ENCODE results near the gene RNF167. TPM values are rescaled to one million over a fixed set of nuclear protein-coding genes. Genes with fewer than 3 reads are reported as not detected.

RNF167 gene
- total RNA-seq, 6 experiments from 2014 or later: 88.3 to 122 (median 97.6) TPM

GRCh38 chr17:4934173-4934979 lies 5.7 kb upstream of the RNF167 start:
- peak; percentile 39; the same call in 1 of the 2 replicates for TF ChIP-seq CTCF (IDR thresholded peaks at IDR 0.05)
- H3K27ac Mint-ChIP-seq: peak overlapping the region; percentile 48; the same call in 1 of the 2 replicates
- no peak overlapping the region for H3K4me3 Mint-ChIP-seq
- H3K9me3 Mint-ChIP-seq: no peaks in the 10 kb centered on the region
- peaks cover 22% of the 10 kb centered on the region for H3K36me3 Mint-ChIP-seq (ENCODE audit: low read depth)
- peaks cover 2% of the 10 kb centered on the region for H3K27me3 Mint-ChIP-seq (ENCODE audit: insufficient read depth)
- H3K4me1 Mint-ChIP-seq (ENCODE audit: low read depth): peaks cover 23% of the 10 kb centered on the region
- no peak for DNase-seq

GRCh38 chr17:4935650-4936049 lies 4.4 kb upstream of the RNF167 start:
- H3K36me3 Mint-ChIP-seq (ENCODE audit: low read depth): peaks cover 21% of the 10 kb centered on the region
- no peak overlapping the region for H3K27ac Mint-ChIP-seq
- TF ChIP-seq CTCF (IDR thresholded peaks at IDR 0.05): no peak
- peaks cover 23% of the 10 kb centered on the region for H3K4me1 Mint-ChIP-seq (ENCODE audit: low read depth)
- H3K27me3 Mint-ChIP-seq (ENCODE audit: insufficient read depth): peaks cover 8% of the 10 kb centered on the region
- no peaks in the 10 kb centered on the region for H3K9me3 Mint-ChIP-seq
- DNase-seq: no peak
- no peak overlapping the region for H3K4me3 Mint-ChIP-seq

GRCh38 chr17:4936436-4936835 lies 3.6 kb upstream of the RNF167 start:
- Mint-ChIP-seq H3K4me1 (ENCODE audit: low read depth) (peaks cover 30% of the 10 kb centered on the region), H3K36me3 (ENCODE audit: low read depth) (peaks cover 21% of the 10 kb centered on the region), H3K27me3 (ENCODE audit: insufficient read depth) (peaks cover 8% of the 10 kb centered on the region), H3K9me3 (no peaks in the 10 kb centered on the region), H3K27ac (no peak overlapping the region), H3K4me3 (no peak overlapping the region)
- DNase-seq: no peak
- no peak for TF ChIP-seq CTCF (IDR thresholded peaks at IDR 0.05)

- Mint-ChIP-seq H3K4me1 (ENCODE audit: low read depth) (peaks cover 41% of the 10 kb centered on the region), H3K9me3 (no peaks in the 10 kb centered on the region), H3K4me3 (no peak overlapping the region)
Measured at GRCh38 chr17:4937553-4937952, 2.5 kb upstream of the RNF167 start.

GRCh38 chr17:4938069-4938491 lies 2.0 kb upstream of the RNF167 start:
- peaks cover 46% of the 10 kb centered on the region for H3K4me1 Mint-ChIP-seq (ENCODE audit: low read depth)
- peaks cover 8% of the 10 kb centered on the region for H3K27me3 Mint-ChIP-seq (ENCODE audit: insufficient read depth)
- H3K9me3 Mint-ChIP-seq: no peaks in the 10 kb centered on the region
- H3K4me3 Mint-ChIP-seq: peak overlapping the region; percentile 95
- H3K27ac Mint-ChIP-seq: no peak overlapping the region
- DNase-seq: no peak
- no peak for TF ChIP-seq CTCF (IDR thresholded peaks at IDR 0.05)
- peaks cover 31% of the 10 kb centered on the region for H3K36me3 Mint-ChIP-seq (ENCODE audit: low read depth)

More at GRCh38 chr17:4937553-4937952, 2.5 kb upstream of the RNF167 start:
- TF ChIP-seq CTCF (IDR thresholded peaks at IDR 0.05): no peak
- no peak for DNase-seq
- H3K36me3 Mint-ChIP-seq (ENCODE audit: low read depth): peaks cover 27% of the 10 kb centered on the region
- H3K27me3 Mint-ChIP-seq (ENCODE audit: insufficient read depth): peaks cover 8% of the 10 kb centered on the region
- no peak overlapping the region for H3K27ac Mint-ChIP-seq
